Liver (tissue), 9 donors: ENCODE results near the gene NKTR. TPM values are rescaled to one million over a fixed set of nuclear protein-coding genes. Genes with fewer than 3 reads are reported as not detected.
"Not testable (repeated sequence)": the region's sequence is repeated elsewhere in the genome, so short reads cannot be mapped to it uniquely, and the experiment has no call there.

ENCODE experiments used
- DNase-seq: peaks from one replicate; pipeline ENCODE4 v3.0.0-alpha.2; 2017; ENCODE audit warnings: low spot score
- H3K27ac ChIP-seq, 2 donors: one replicate each; pipeline ENCODE4 v1.7.0; 2013; ENCODE audit warnings: inconsistent platforms in 2 of 2, low read length in 2 of 2, control low read depth in 1 of 2, low read depth in 1 of 2, mild to moderate bottlenecking in 1 of 2
- H3K27me3 ChIP-seq, 4 donors: one replicate each; pipeline versions ENCODE4 v1.6.1 to v1.7.0; 2013; ENCODE audit warnings: low read length in 3 of 4, inconsistent platforms in 1 of 4, mild to moderate bottlenecking in 1 of 4, moderate library complexity in 1 of 4; ENCODE audit not compliant: control insufficient read depth in 4 of 4, insufficient read depth in 4 of 4
- H3K36me3 ChIP-seq, 4 donors: one replicate each; pipeline versions ENCODE4 v1.6.1 to v1.7.0; 2013; ENCODE audit warnings: low read length in 3 of 4, mild to moderate bottlenecking in 3 of 4, low read depth in 1 of 4, moderate library complexity in 1 of 4; ENCODE audit not compliant: control insufficient read depth in 4 of 4, insufficient read depth in 3 of 4
- H3K4me1 ChIP-seq, 4 donors: one replicate each; pipeline versions ENCODE4 v1.6.1 to v1.7.0; 2013; ENCODE audit warnings: low read length in 3 of 4, mild to moderate bottlenecking in 3 of 4, moderate library complexity in 1 of 4; ENCODE audit not compliant: control insufficient read depth in 4 of 4, insufficient read depth in 4 of 4
- H3K4me3 ChIP-seq, 3 donors: one replicate each; pipeline versions ENCODE4 v1.6.1 to v1.7.0; 2013; ENCODE audit warnings: low read length in 3 of 3, control low read depth in 1 of 3, low read depth in 1 of 3, mild to moderate bottlenecking in 1 of 3
- H3K9ac ChIP-seq, 2 donors: one replicate each; pipeline ENCODE4 v1.7.0; 2013; ENCODE audit warnings: low read length in 2 of 2, mild to moderate bottlenecking in 2 of 2, moderate library complexity in 2 of 2, control low read depth in 1 of 2, low read depth in 1 of 2
- H3K9me3 ChIP-seq, 4 donors: one replicate each; pipeline versions ENCODE4 v1.6.1 to v1.7.0; 2013; ENCODE audit warnings: low read length in 3 of 4; ENCODE audit not compliant: control insufficient read depth in 4 of 4
- EGR1 ChIP-seq, 2 donors: IDR thresholded peaks; 2 replicates each; pipeline ENCODE4 v1.6.1; 2016 to 2018; ENCODE audit warnings: antibody characterized with exemption in 2 of 2, low read depth in 2 of 2
- FOXA1 ChIP-seq: IDR thresholded peaks from 2 replicates; pipeline ENCODE4 v1.6.1; 2016; ENCODE audit warnings: antibody characterized with exemption
- FOXA2 ChIP-seq: IDR thresholded peaks from 2 replicates; pipeline ENCODE4 v1.6.1; 2016; ENCODE audit warnings: antibody characterized with exemption
- GABPA ChIP-seq, 2 donors: IDR thresholded peaks in 1 of 2; conservative IDR thresholded peaks in 1 of 2; 2 replicates each; pipeline ENCODE4 v1.6.1; 2016; ENCODE audit warnings: antibody characterized with exemption in 2 of 2, mild to moderate bottlenecking in 1 of 2, moderate library complexity in 1 of 2
- HNF4A ChIP-seq, 2 donors: conservative IDR thresholded peaks; 2 replicates each; pipeline ENCODE4 v1.6.1; 2016; ENCODE audit warnings: antibody characterized with exemption in 2 of 2, mild to moderate bottlenecking in 2 of 2
- HNF4G ChIP-seq: IDR thresholded peaks from 2 replicates; pipeline ENCODE4 v1.6.1; 2016; ENCODE audit warnings: antibody characterized with exemption
- JUND ChIP-seq, 2 donors: IDR thresholded peaks; 2 replicates each; pipeline ENCODE4 v1.6.1; 2016; ENCODE audit warnings: antibody characterized with exemption in 2 of 2
- NR2F2 ChIP-seq: IDR thresholded peaks from 2 replicates; pipeline ENCODE4 v1.6.1; 2016; ENCODE audit warnings: antibody characterized with exemption
- RAD21 ChIP-seq, 2 donors: IDR thresholded peaks; 2 replicates each; pipeline ENCODE4 v1.6.1; 2016; ENCODE audit warnings: antibody characterized with exemption in 2 of 2, mild to moderate bottlenecking in 2 of 2
- RXRA ChIP-seq, 2 donors: IDR thresholded peaks; 2 replicates each; pipeline ENCODE4 v1.6.1; 2017 to 2018; ENCODE audit warnings: antibody characterized with exemption in 2 of 2, mild to moderate bottlenecking in 1 of 2
- SP1 ChIP-seq: IDR thresholded peaks from 2 replicates; pipeline ENCODE4 v1.6.1; 2018; ENCODE audit warnings: antibody characterized with exemption, mild to moderate bottlenecking
- TAF1 ChIP-seq: conservative IDR thresholded peaks from 2 replicates; pipeline ENCODE4 v1.6.1; 2016; ENCODE audit warnings: antibody characterized with exemption, mild to moderate bottlenecking
- YY1 ChIP-seq: IDR thresholded peaks from 2 replicates; pipeline ENCODE4 v1.6.1; 2016; ENCODE audit warnings: antibody characterized with exemption, mild to moderate bottlenecking
- WGBS: extraction: QIAGEN DNeasy Blood & Tissue Kit; methylation state at CpG from one replicate; pipeline ENCODE4 v1.1.7; 2013; 5-methylcytosine and 5-hydroxymethylcytosine counted together
- polyA plus RNA-seq, 2 donors: library from polyadenylated mRNA; stranded (reverse) in 1 of 2; unstranded in 1 of 2; fragments of 200-250 nt in 1 of 2; fragments of >200 nt in 1 of 2; fragmentation: Nextera tagmentation in 1 of 2; extraction: Ambion mirVana in 1 of 2; gene quantifications; one replicate each; pipeline versions ENCODE4 v1.2.1 to v1.2.3, GENCODE V29; 2013 to 2015
- total RNA-seq, 2 donors: library from RNA; depleted of rRNA; stranded (reverse); fragments of >200 nt; gene quantifications; one replicate each; pipeline ENCODE4 v1.2.3, GENCODE V29; 2014
- TF ChIP-seq, protein P1 (sequence below): IDR thresholded peaks from 2 replicates; pipeline ENCODE4 v1.6.1; 2016; ENCODE audit warnings: antibody characterized with exemption, mild to moderate bottlenecking
- TF ChIP-seq, protein P2 (sequence below): IDR thresholded peaks from 2 replicates; pipeline ENCODE4 v1.6.1; 2016; ENCODE audit warnings: antibody characterized with exemption
- TF ChIP-seq, protein P3 (sequence below): fragments of 150-350 bp; IDR thresholded peaks from 2 replicates; pipeline ENCODE4 v1.5.1; 2017; ENCODE audit warnings: improper control_type of control experiment, low read depth, low read length; ENCODE audit not compliant: missing input control
- TF ChIP-seq, protein P4 (sequence below): IDR thresholded peaks from 2 replicates; pipeline ENCODE4 v1.6.1; 2016; ENCODE audit warnings: antibody characterized with exemption
- TF ChIP-seq, protein P5 (sequence below): IDR thresholded peaks from 2 replicates; pipeline ENCODE4 v1.6.1; 2016; ENCODE audit warnings: antibody characterized with exemption
- donor health status: healthy.
- donor health status: healthy.
- donor health status: healthy.
- donor health status: healthy.
- donor health status: healthy.

NKTR gene
- total and polyA plus RNA-seq, 4 donors, result 5.8 to 75.5 (median 28.1) TPM

DNA sequence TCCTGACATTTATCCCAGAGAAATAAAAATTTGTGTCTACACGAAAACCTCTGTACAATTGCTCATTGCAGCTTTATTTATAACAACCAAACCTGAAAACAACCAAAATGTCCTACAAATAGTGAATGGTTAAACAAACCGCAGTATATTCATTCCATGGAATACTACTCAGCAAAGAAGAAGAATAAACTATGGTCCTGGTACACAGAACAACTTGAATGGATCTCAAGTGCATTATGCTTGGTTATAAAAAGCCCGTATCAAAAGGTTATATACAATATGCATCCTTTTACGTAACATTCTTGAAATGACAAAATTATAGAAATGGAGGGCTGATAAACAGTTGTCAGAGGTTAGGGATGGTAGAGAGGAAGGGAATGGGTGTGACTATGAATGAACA lies 22.4 kb upstream of the NKTR start:
- TF ChIP-seq GABPA (IDR thresholded peaks at IDR 0.05 in 1 of 2, conservative IDR thresholded peaks at IDR 0.05 in 1 of 2), result no peak
- no peak for TF ChIP-seq YY1
- TF ChIP-seq HNF4G, result no peak
- TF ChIP-seq, protein P1, sequence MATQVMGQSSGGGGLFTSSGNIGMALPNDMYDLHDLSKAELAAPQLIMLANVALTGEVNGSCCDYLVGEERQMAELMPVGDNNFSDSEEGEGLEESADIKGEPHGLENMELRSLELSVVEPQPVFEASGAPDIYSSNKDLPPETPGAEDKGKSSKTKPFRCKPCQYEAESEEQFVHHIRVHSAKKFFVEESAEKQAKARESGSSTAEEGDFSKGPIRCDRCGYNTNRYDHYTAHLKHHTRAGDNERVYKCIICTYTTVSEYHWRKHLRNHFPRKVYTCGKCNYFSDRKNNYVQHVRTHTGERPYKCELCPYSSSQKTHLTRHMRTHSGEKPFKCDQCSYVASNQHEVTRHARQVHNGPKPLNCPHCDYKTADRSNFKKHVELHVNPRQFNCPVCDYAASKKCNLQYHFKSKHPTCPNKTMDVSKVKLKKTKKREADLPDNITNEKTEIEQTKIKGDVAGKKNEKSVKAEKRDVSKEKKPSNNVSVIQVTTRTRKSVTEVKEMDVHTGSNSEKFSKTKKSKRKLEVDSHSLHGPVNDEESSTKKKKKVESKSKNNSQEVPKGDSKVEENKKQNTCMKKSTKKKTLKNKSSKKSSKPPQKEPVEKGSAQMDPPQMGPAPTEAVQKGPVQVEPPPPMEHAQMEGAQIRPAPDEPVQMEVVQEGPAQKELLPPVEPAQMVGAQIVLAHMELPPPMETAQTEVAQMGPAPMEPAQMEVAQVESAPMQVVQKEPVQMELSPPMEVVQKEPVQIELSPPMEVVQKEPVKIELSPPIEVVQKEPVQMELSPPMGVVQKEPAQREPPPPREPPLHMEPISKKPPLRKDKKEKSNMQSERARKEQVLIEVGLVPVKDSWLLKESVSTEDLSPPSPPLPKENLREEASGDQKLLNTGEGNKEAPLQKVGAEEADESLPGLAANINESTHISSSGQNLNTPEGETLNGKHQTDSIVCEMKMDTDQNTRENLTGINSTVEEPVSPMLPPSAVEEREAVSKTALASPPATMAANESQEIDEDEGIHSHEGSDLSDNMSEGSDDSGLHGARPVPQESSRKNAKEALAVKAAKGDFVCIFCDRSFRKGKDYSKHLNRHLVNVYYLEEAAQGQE, result no peak
- TF ChIP-seq HNF4A (conservative IDR thresholded peaks at IDR 0.05), result no peak
- no peak for TF ChIP-seq RAD21 (IDR thresholded peaks at IDR 0.05)
- TF ChIP-seq, protein P2, sequence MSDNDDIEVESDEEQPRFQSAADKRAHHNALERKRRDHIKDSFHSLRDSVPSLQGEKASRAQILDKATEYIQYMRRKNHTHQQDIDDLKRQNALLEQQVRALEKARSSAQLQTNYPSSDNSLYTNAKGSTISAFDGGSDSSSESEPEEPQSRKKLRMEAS, result no peak
- TF ChIP-seq FOXA2, result no peak
- TF ChIP-seq NR2F2, result no peak
- TF ChIP-seq, protein P3, sequence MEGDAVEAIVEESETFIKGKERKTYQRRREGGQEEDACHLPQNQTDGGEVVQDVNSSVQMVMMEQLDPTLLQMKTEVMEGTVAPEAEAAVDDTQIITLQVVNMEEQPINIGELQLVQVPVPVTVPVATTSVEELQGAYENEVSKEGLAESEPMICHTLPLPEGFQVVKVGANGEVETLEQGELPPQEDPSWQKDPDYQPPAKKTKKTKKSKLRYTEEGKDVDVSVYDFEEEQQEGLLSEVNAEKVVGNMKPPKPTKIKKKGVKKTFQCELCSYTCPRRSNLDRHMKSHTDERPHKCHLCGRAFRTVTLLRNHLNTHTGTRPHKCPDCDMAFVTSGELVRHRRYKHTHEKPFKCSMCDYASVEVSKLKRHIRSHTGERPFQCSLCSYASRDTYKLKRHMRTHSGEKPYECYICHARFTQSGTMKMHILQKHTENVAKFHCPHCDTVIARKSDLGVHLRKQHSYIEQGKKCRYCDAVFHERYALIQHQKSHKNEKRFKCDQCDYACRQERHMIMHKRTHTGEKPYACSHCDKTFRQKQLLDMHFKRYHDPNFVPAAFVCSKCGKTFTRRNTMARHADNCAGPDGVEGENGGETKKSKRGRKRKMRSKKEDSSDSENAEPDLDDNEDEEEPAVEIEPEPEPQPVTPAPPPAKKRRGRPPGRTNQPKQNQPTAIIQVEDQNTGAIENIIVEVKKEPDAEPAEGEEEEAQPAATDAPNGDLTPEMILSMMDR, result no peak
- no peak for TF ChIP-seq JUND (IDR thresholded peaks at IDR 0.05)
- TF ChIP-seq TAF1, result no peak
- no peak for TF ChIP-seq RXRA (IDR thresholded peaks at IDR 0.05)
- TF ChIP-seq SP1, result no peak
- TF ChIP-seq FOXA1, result no peak
- TF ChIP-seq, protein P4, sequence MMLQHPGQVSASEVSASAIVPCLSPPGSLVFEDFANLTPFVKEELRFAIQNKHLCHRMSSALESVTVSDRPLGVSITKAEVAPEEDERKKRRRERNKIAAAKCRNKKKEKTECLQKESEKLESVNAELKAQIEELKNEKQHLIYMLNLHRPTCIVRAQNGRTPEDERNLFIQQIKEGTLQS, result no peak
- no peak for TF ChIP-seq EGR1 (IDR thresholded peaks at IDR 0.05; ENCODE audit: low read depth in 2 of 2)
- TF ChIP-seq, protein P5, sequence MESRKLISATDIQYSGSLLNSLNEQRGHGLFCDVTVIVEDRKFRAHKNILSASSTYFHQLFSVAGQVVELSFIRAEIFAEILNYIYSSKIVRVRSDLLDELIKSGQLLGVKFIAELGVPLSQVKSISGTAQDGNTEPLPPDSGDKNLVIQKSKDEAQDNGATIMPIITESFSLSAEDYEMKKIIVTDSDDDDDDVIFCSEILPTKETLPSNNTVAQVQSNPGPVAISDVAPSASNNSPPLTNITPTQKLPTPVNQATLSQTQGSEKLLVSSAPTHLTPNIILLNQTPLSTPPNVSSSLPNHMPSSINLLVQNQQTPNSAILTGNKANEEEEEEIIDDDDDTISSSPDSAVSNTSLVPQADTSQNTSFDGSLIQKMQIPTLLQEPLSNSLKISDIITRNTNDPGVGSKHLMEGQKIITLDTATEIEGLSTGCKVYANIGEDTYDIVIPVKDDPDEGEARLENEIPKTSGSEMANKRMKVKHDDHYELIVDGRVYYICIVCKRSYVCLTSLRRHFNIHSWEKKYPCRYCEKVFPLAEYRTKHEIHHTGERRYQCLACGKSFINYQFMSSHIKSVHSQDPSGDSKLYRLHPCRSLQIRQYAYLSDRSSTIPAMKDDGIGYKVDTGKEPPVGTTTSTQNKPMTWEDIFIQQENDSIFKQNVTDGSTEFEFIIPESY, result no peak
- WGBS, result 97% methylated on average over 4 of the region's 4 CpGs

DNA sequence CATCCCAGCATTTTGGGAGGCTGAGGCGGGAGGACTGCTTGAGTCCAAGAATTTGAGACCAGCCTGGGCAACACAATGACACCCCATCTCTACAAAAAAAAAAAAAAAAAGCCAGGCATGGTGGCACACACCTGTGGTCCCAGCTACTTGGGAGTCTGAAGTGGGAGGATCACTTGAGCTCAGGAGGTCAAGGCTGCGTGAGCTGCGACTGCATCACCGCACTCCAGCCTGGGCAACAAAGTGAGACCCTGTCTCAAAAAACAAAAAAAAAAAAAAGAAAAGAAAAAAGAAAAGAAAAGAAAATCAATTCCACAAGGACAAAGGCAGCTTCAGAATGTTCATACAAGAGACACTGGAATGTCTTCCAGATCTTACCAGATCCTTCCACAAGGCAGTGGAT lies 21.1 kb upstream of the NKTR start:
- not testable (repeated sequence) for DNase-seq, H3K27me3 ChIP-seq, H3K27ac ChIP-seq, H3K4me3 ChIP-seq, H3K36me3 ChIP-seq, H3K9ac ChIP-seq, H3K9me3 ChIP-seq
- peaks cover 4 to 19% (median 16%) of the 10 kb centered on the region in 4 donors for H3K4me1 ChIP-seq
- 98% methylated on average over 4 of the region's 4 CpGs for WGBS

More for the DNA sequence above, 22.4 kb upstream of the NKTR start:
- Histone ChIP-seq H3K9ac (no peak overlapping the region), H3K27ac (no peak overlapping the region), H3K4me3 (no peak overlapping the region), H3K4me1 (peaks cover 4 to 19% (median 16%) of the 10 kb centered on the region in 4 donors), H3K36me3 (no peaks in the 10 kb centered on the region), H3K9me3 (no peaks in the 10 kb centered on the region), H3K27me3 (no peaks in the 10 kb centered on the region)
- DNase-seq, result no peak
